Esophagus mucosa (tissue), 1 donor: ENCODE measurements around the gene DAP. TPM values are rescaled to one million over a fixed set of nuclear protein-coding genes. Genes with fewer than 3 reads are reported as not detected.

Source experiments
- ATAC-seq: fragments of 200-7000 bp; cut with Tn5 transposase; one replicate; pipeline ENCODE4 v1.9.1; 2020
- total RNA-seq: library from RNA; stranded (reverse); gene quantifications from one replicate; pipeline ENCODE4 v1.2.4, GENCODE V29; 2023
- donor health status: DM: yes; HTN: yes; CAD: no.

Gene DAP
- total RNA-seq, 1 donor from 2014 or later = 34.6 TPM

DNA sequence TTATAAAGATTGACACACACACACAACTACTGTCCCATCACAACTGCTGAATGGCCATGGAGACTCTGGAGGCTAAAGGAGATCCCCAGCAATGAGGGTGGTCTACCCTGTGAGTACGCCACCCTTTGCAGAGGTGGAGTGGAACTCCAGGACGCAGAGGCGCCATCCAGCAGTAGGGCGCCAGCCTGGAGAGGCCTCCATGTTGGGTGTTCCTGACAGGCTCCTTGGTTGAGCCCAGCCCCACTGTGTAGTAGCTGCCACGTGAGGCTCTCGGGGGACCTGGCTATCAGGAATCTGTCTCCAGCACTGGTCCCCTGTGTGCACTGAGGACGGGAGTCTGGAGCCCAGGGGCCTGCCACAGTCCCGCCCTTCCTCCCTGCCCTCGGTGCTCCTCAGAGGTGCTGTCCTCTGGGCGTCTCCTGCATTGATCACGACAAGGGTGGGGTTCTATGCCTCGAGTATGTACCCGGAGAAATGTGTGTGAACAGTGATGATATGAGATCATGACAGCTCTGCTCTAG, 72.3 kb downstream of the DAP start:
- ATAC-seq = peak; percentile 17

DNA sequence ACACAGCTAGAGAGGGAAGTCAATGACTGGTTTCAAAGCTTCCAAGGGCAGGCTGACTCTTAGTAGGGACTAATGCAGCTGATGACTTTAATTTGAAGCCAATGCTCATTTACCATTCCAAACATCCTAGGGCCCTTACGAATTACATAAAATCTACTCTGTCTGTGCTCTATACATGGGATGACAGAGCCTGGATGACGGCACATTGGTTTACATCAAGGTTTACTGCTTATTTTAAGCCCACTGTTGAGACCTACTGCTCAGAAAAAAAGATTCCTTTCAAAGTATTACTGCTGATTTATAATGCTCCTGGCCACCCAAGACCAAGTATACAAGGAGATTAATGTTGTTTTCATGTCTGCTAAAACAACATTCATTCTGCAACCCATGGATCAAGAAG, 74.1 kb downstream of the DAP start:
- no peak for ATAC-seq

DNA sequence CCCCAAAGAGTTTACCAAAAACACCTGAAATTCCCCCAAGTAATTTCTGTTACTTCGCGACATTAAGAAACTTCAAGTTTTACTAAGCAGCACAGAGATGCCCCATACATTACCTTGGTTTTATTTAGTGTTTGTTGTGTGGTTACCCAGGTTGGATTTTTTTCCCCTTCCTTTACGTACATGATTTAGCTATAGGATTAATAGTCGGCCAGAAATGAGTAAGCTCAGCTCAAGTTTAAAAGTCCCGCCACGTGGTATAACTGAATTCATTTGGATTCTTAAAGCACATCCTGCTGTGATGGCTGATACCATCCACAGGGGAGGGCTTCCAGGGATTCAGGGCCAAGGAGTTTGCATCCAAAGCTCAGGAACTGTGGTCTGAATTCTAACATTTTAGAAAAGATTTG, 75.9 kb downstream of the DAP start:
- no peak for ATAC-seq

DNA sequence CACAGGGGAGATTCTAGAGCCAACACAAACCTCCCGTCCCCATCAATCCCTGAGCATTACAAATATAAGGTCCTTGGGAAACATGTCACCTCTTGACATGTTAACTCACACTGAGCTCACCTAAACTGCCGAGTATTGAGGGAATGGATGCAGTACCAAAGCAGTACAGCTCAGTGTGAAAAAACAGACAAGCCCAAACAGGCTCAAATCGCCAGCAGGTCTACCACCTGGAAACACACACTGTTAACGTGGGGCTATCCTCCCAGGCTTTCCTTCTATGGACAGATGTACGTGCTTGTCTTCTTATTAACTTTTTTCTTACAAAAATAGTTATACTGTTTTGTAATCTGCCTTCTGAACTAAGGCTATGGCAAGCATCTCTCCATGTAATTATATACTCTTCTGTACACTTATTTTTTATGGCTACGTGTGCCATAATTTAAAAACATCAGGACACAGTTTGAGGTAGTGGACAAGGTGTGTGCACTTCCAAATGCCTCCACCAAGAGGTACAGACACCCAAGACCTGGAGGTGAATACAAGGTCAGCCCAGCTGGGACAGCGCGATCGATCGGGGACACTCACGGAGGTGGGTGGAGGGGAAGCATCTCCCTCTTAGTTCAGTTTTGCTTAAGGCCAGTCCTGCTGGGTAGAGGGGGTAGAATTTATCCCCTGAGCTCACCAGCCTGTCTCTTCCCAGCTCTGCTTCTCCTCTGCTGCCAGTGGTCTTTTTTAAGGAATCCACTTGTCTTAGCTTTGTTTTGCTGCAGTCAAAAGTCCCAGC, 76.5 kb downstream of the DAP start:
- no peak for ATAC-seq

DNA sequence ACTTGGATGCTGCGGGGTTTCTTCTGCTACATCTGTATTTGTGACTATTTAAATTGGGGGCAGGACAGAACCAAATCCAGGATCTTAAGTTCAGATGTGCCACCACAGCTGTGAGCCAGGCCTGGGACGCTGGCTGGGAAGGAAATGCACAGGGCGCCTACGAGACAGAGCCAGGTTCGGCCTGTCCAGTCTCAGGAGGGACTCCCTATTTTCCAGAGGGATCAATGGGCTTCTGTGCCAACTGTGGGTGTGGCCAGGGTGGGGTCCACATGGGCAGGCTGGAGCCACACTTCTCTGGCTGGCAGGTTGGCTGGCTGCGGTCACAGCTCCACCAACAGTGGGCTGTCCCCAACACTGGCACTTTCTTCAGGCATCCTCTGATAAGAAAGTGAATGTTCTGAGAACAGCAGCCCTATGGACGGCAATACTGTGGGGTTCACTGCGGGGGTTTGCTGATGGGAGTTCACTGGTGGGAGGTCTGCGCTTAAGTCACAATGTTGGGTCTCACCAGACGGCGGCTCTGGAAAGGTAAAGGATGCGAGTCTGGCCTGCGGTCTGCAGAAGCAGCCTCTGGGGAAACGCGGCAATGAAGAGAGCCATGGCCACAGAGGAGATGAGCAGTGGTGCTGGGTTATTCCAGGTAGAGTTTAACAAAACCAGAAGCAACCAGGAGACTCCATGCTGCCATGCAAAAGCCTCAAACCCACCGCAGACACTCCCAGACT, 78.1 kb downstream of the DAP start:
- no peak for ATAC-seq

DNA sequence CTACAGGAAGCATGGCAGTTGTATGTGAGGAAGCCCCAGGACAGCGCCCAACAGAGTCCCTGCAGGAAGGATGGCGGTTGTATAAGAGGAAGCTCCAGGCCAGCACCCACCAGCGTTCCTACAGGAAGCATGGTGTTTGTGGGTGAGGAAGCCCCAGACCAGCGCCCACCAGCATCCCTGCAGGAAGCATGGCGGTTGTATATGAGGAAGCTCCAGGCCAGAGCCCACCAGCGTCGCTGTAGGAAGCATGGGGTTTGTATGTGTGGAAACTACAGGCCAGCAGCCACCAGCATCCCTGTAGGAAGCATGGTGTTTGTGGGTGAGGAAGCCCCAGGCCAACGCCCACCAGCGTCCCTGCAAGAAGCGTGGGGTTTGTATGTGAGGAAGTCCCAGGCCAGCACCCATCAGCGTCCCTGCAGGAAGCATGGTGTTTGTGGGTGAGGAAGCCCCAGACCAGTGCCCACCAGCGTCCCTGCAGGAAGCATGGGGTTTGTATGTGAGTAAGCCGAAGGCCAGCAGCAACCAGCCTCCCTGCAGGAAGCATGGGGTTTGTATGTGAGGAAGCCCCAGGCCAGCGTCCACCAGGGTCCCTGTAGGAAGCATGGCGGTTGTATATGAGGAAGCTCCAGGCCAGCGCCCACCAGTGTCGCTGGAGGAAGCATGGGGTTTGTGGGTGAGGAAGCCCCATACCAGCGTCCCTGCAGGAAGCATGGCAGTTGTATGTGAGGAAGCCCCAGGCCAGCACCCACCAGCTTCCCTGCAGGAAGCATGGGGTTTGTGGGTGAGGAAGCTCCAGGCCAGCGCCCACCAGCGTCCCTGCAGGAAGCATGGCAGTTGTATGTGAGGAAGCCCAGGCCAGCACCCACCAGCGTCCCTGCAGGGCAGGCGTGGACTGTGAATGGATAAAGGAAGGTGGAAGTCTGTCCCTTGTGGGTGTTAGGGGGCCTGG, 79.0 kb downstream of the DAP start:
- ATAC-seq = no peak

DNA sequence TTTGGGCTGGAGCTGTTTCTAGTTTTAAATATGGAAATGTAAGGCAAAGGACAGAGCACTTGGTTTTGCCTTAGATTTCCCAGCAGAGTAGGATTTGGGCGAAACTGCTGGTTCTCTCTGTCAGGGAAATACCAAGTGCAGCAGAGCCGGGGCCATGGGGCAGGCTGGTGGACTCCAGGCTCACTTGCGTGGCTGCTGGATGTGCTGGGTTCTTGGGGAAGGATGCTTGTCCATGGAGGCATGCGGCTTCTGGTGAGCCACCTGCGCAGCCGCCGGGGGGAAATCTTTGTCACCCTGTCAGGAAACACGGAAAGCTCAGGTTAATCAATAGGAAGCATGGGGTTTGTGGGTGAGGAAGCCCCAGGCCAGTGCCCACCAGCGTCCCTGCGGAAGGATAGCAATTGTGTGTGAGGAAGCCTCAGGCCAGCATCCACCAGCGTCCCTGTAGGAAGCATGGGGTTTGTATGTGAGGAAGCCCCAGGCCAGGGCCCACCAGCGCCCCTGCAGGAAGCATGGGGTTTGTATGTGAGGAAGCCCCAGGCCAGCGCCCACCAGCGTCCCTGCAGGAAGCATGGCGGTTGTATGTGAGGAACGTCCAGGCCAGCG, 80.1 kb downstream of the DAP start:
- no peak for ATAC-seq

DNA sequence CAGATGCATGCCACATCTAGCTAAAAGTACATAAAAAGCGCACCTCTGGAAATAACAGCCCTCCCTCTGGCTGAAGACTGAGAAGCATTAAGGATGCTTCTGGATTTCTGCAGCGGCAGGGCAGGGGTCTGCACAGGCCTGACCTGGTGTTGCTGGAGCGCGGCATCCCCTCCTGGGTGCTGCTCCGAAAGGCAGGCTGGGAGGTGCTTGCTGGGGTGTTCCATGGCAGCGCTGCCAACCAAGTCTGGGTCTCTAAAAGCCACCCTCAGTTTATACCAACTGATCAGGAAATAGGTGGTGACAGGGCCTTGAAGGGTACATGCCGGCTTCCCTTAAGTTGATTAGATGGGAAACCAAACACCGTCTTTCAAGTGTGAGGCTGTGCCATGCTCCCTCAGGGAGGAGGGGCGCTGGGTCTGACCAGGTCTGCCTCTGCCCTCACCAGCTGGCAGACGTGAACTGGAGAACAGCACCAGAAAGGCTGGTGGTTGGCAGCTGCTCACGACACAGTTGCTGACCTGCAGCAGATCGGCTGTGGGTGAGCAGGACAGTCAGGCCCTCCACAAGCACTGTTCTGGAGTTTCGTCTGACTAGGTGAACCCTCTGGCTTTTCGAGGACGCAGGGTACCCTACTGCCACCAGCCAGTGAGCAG, 81.6 kb downstream of the DAP start:
- no peak for ATAC-seq

DNA sequence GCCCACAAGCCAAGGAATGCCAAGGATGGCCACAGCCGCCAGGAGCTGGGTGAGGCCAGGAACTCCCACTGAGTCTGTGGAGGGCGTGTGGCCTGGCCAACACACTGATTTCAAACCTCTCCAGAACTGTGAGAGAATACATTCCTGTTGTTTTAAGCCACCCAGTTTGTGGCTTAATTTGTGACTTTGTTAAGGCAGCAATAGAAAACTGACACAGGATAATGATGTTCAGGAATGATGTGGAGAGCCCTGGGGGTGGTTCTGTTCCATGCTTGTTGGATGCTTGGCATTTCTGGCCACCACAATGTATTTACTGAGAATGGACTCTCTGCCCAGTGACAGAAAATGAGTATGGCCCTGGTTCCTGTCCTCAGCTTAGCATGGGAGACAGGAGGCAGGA, 82.8 kb downstream of the DAP start:
- no peak for ATAC-seq

DNA sequence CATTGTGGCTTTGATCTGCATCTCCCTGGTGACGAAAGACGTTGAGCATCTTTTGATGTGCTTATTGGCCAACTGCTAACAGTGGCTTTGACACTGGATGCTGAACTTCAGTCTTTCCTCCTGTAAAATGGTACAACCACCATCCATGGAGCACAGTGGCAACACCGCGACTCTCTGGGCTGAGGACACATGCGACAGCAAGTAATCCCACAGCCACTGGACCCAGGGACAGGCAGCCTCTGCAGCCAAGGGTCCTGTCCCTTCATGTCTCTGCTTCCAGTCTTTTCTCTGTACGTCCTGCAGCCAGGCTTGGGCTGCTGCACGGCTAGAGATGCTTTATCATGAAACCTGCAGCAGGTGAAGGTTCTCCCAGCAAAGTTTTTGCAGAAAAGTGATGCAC, 83.5 kb downstream of the DAP start:
- ATAC-seq = no peak

DNA sequence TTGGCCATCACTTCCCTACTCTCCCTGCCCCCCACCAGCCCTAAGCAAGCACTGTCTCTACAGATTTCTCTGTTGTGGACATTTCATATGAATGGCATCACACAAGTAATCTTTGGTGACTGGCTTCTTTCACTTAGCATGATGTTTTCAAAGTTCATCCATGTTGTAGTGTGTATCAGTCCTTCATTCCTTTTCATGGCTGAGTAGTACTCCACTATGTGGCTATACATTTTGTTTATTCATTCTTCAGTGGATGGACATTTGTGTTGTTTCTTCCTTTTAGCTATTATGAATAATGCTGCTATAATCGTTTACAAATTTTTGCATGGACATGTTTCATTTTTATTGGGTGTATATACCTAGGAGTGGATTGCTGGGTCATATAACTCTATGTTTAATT, 84.1 kb downstream of the DAP start:
- ATAC-seq = no peak

DNA sequence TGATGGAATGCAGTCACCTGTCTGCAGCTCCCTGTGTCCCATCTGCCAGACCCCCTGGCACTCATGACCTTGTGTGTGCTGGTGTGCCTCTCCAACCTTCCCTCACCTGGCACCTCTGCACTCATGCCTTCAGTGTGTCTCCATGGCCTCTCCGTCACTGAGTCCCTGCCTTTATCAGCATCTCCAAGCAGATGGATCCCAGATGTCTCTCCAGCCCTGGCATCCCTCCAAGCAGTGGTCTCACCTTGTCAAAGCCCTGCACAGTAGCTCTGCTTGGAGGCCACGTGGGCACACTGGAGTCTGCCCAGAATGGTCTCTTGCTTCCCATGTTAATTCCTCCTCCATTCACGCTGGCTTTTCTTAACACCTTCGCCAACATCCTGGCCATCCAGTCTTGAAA, 84.8 kb downstream of the DAP start:
- ATAC-seq = no peak

DNA sequence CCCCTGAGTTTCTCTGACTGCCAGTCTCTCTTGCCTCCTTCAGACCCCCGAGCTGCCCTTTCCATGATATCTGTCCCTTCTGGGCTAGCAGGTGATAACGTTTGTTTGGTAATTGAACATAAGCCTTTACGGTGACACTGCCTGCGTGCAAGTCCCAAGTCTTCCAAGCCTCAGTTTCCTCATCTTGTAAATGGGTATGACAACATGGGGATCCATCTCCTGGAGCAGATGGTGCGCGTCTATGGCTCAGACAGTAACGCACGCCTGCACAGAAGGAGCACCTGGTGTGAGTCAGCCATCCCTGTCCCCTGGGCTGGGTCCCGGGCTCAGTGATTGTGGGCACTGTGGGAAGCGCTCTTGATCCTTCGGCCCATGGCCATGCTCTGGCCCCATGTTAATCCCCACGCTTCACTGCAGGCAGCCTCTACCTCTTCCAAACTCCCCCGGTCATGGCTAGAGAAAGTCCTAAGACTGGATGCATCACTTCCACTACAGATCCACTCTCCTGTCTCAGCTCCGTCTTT, 85.8 kb downstream of the DAP start:
- no peak for ATAC-seq

DNA sequence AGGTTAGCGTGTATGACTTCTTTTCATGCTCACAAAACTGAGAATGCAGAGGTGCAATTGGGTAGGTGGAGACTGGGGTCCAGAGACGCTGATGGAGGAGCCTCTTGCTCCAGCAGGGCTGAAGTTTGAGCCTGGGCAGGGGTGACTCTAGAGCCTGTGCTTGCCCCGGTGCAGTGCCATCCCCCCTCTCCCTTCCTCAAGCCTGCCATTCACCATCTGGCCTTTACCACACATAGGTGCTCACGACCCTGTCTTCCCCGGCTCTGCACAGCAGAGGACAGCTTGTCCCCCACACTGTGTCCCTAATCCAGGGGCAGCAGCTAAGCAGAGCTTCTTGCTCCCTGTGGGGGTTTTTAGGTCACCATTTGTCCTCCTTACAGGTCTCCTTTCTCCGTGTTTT, 86.5 kb downstream of the DAP start:
- no peak for ATAC-seq

DNA sequence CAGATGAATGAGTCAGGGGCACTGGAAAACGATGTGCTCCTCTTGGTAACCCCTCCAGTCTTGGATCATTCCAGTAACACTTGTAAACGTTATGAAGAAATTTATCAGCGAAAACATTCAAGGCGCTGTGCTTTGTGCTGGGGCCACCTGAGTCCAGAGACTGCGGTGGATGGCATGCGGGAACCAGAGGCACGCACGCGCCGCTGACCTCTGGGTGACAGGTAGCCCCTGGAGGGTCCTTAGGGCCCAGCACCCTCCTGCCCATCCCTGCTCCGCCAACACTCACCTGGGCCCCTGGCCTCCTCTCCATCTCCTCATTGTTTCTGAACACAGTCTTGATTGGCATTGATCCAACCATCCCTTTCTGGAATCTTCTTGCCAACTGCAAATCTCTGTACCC, 86.9 kb downstream of the DAP start:
- no peak for ATAC-seq

DNA sequence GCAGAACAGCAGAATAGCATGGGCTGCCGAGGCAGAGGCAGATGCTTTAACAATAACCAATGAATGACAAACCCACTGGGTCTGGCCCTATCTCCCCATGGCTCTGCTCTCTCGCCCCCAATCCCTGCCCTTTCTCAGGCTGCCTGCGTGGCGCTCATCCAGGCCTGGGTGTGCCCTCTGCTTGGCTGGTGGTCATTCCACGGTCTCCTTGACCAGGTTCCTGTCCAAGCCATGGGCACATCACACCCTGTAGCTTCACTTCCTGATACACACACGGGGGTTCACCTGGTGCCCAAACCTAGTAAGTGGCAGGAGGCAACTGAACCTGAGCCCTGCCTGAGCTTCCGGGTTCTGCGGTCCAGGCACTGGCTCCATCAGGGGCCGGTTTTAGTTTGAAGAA, 87.6 kb downstream of the DAP start:
- no peak for ATAC-seq

DNA sequence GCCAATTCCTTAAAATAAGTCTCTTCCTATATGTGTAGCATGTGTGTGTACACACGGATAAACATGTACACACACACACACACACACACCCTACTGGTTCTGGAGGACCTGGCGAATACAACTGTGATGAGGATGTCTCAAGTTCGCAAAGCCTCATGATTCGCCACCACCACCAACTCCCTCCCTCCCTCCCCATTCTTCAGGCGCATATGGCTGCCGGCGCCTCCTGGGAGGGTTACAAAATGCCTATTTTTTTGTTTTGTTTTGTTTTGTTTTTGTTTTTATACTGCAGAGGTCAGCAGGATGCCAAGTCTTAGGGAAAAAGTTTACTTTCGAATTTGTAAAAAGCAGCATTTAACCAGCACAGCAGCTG, 88.0 kb downstream of the DAP start:
- ATAC-seq = no peak

DNA sequence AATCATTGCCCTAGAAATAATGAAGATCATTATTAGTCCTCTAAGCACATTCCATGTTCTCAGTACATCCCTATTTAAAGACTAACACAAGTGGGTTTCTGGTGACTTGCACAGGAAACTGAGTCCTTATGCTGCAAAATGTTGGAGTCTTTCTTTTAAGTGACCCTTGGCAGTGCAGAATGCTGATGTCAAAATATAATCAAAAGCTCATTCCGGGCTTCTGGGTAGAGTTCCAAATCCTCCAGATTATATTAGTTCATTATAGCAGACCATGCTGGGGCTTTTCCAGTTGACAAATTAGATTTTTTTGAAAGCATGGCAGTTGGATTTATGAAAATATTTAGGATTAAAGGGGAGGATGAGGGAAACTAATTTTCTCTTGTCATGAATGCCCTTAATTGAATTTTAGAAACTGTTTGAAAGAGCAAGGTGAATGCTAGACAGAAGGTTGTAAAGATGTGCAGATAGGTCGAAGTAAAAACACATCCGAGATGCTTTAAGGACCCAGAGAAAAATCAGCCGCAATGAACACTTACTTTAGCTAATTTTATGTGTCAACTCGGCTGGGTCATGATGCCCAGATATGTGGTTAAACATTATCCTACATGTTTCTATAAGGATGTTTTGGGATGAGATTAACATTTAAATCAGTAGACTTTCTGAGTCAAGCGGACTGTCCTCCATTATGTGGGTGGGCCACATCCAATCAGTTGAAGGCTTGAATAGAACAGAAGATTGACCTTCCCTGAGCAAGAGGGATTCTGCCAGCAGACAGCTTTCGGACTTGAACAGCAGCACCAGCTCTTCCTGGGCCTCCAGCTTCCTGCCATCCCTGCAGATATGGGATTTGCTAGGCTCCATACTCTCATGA, 88.7 kb downstream of the DAP start:
- ATAC-seq = no peak

DNA sequence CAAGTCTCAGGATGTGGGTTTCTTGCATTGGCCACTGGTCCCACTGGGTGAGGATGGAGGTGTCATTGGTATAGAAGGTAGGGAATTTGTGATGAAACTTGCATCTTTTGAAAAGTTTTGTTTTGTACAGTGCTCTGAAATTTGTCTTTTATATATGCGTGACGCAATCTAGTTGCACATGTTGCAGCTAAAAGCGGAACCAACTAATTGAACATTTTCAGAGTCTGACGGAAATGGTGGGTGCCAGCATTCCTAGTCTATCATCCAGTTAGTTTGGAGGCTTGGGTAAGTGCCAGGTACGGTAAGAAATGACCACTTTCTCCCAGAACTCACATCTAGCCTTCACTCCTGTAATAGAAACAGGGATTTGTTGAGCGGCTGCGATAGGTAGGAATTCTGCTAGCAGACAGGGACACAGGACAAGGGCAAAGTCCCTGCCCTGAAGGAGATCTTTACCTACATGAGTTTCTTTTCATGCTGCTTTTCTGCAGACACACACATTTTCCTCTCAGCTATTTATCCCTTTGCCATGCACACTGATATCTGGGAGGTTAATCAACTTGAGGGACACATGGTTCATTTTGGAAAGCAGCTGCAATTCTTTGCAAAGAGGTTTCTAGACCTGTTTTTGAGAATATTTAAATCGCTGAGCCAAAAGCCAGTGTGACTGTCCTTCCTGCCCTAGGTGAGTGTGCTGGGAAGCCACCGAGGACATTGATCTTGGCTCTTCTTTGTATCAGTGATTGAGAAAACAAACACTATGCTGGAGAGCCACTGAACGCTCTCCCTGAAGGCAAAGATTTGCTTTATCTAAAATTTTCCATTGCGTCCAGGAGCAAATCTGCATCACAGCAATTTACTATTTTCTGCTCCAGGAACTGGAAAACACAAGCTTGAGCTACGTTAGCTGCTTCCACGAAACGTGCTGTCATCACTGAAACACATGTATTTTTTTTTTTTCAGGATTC, 89.7 kb downstream of the DAP start:
- ATAC-seq = no peak

DNA sequence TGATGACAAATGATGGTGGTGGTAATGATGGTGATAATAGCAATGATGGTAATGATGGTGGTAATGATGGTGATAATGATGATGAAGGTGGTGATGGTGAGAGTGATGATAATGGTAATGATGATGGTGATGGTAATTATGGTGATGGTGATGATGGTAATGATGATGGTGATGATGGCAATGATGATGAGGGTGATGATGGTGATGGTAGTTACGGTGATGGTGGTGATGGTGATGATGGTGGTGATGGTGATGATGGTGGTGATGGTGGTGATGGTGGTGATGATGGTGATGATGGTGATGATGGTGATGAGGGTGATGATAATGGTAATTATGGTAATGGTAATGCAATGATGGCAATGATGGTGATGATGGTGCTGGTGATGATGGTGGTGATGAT, 91.1 kb downstream of the DAP start:
- no peak for ATAC-seq
